ENCODE data around the gene PRR15.

DNA sequence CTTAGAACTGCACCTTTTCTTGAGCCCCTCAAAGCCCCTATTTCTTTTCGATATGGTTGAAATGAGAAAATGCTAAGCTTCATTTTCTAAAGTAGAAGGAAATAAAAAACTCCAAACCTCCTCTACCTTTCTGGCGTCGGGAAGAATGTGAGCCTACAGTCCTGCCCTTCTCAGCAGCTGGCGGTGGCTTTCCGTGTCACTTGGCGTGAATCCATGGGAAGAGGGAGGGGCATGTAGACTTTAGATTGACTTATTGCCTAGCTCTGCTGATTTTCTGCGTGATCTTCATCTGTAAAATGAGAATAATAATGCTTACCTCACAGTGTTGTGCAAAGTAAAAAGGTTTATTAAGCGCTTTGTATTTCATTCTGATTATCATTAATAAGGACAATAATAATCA, 35.0 kb downstream of the PRR15 start:
- TF ChIP-seq, protein P1, sequence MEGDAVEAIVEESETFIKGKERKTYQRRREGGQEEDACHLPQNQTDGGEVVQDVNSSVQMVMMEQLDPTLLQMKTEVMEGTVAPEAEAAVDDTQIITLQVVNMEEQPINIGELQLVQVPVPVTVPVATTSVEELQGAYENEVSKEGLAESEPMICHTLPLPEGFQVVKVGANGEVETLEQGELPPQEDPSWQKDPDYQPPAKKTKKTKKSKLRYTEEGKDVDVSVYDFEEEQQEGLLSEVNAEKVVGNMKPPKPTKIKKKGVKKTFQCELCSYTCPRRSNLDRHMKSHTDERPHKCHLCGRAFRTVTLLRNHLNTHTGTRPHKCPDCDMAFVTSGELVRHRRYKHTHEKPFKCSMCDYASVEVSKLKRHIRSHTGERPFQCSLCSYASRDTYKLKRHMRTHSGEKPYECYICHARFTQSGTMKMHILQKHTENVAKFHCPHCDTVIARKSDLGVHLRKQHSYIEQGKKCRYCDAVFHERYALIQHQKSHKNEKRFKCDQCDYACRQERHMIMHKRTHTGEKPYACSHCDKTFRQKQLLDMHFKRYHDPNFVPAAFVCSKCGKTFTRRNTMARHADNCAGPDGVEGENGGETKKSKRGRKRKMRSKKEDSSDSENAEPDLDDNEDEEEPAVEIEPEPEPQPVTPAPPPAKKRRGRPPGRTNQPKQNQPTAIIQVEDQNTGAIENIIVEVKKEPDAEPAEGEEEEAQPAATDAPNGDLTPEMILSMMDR (IDR thresholded peaks at IDR 0.05) = no peak
- no peak for TF ChIP-seq POLR2A (IDR thresholded peaks at IDR 0.05)
